ENCODE data around the gene NEK11.

NEK11 gene

DNA sequence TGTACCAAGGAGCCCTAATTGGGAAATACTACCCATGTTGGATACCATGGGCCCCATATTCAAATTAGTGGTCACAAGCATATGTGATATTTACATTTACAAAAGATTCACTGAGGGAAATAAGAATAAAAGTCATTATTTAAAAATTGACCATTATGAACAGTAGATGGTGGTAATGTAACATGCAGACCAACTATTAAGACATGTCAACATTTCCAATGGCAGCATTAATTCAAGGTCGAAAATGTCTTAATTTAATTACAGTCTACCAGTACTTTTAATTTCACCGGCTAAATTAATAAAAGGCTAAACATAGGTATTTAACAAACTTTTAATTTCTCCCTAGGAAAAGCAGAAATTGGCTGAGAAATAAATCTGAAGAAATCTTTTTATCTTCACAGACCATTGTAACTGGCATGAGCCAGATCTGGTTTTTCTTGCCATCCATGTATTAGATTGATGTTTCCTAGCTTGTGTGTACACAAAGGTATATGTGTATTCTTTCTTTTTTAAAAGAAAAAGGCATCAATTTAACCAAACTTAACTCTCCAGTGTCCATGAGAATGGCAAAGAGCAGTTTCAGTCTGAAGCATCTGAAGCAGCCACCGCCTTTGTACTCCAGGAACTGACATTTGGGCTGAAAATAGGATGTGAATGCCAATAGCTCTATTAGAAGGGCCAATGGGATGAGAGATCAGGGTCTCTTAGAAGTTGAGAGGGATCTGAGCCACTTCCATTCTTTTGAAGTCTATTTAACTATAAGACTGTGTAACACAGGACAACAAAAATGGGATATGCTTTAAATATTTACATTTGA lies 26.6 kb downstream of the NEK11 start:
- no peak for DNase-seq (ENCODE audit: low spot score)
- no peak overlapping the region for H3K27ac ChIP-seq
- peak; percentile 24; the same call in 1 of the 2 replicates for TF ChIP-seq CTCF (conservative IDR thresholded peaks at IDR 0.05; ENCODE audit: low read depth)
- ChIA-PET CTCF (interaction anchor here (0.9 kb wide), 1 partner anchor 643 kb away, joined by 3 read pairs; no protein-coding TSS in a partner anchor), POLR2A (ENCODE audit: low non-redundant PET) (no interaction called here)

GRCh38 chr3:131067983-131068382 lies 41.3 kb downstream of the NEK11 start:
- no peak for TF ChIP-seq CTCF (conservative IDR thresholded peaks at IDR 0.05; ENCODE audit: low read depth)
- ChIA-PET POLR2A (ENCODE audit: low non-redundant PET) (no interaction called here), CTCF (interaction anchor here (0.7 kb wide), 2 partner anchors 32 to 189 kb away, joined by 3 to 5 read pairs; no protein-coding TSS in a partner anchor)
- no peak for DNase-seq (ENCODE audit: low spot score)
- H3K27ac ChIP-seq, result no peak overlapping the region

DNA sequence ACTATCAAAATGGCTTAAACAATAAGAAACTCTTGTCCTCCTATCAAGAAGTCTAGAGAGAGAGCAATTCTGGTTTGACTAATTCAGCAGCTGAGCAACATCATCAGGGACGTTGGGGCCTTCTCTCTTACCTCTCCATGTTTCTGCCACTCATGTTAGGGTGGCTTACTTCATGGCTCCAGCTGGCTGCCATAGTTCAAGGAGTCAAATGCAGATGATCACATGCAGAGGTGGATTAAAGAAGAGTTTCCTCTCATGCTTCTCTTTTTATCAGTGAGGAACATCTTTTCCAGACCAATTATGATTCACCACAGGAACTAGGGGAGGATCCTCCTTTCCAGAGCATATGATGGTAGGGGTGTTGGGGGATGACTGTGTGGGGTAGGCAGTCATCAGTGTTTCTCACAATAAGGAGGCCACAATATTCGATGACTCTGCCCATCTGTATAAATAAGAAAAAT lies 45.5 kb downstream of the NEK11 start:
- TF ChIP-seq CTCF (conservative IDR thresholded peaks at IDR 0.05; ENCODE audit: low read depth), result no peak
- ChIA-PET POLR2A (ENCODE audit: low non-redundant PET) (no interaction called here), CTCF (no interaction called here)
- DNase-seq (ENCODE audit: low spot score), result no peak
- H3K27ac ChIP-seq, result no peak overlapping the region

GRCh38 chr3:131072845-131073244 lies 46.2 kb downstream of the NEK11 start:
- TF ChIP-seq CTCF (conservative IDR thresholded peaks at IDR 0.05; ENCODE audit: low read depth), result no peak
- POLR2A ChIA-PET (ENCODE audit: low non-redundant PET), result no interaction called here
- DNase-seq (ENCODE audit: low spot score), result no peak
- CTCF ChIA-PET, result no interaction called here
- no peak overlapping the region for H3K27ac ChIP-seq

- ChIA-PET CTCF (interaction anchor here (1.7 kb wide), 1 partner anchor 67 kb away, joined by 4 read pairs; no protein-coding TSS in a partner anchor), POLR2A (ENCODE audit: low non-redundant PET) (no interaction called here)
- no peak overlapping the region for H3K27ac ChIP-seq
- no peak for TF ChIP-seq CTCF (conservative IDR thresholded peaks at IDR 0.05; ENCODE audit: low read depth)
- no peak for DNase-seq (ENCODE audit: low spot score)
Observed at GRCh38 chr3:131075632-131076328, 49.1 kb downstream of the NEK11 start.

DNA sequence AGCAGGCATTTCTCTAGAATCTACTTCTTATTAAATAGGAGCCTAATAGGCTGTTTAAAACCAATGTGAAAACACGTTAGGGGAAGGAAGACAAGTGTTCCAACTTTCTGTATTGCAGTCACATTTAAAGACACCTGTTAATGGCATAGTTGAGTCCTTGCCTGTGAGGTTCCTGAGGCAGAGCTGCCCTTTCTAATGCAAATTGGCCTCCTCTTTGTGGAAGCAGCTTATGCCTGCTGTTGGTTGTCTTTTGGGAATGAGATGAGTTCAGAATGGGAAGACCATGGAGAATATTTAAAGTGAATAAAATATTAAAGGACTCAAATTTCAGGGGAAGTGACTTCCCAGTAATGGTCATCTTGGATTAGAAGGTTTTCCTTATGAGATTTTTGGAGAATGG lies 51.2 kb downstream of the NEK11 start:
- ChIA-PET CTCF (no interaction called here), POLR2A (ENCODE audit: low non-redundant PET) (no interaction called here)
- DNase-seq (ENCODE audit: low spot score), result no peak
- no peak for TF ChIP-seq CTCF (conservative IDR thresholded peaks at IDR 0.05; ENCODE audit: low read depth)
- H3K27ac ChIP-seq, result no peak overlapping the region

Data from RWPE1 (cell line).